NCI-H2107 treated with DMSO at 0.1 percent for 48 hours (cell line): Measurements from ENCODE around the gene KRTAP4-5.
"Not testable (repeated sequence)": the region's sequence is repeated elsewhere in the genome, so short reads cannot be mapped to it uniquely, and the experiment has no call there.

Experiments
- DNase-seq: peaks from one replicate; lab custom pipeline; 2025; ENCODE audit not compliant: unreplicated experiment; lab: John Stamatoyannopoulos, UW

The KRTAP4-5 gene

DNA sequence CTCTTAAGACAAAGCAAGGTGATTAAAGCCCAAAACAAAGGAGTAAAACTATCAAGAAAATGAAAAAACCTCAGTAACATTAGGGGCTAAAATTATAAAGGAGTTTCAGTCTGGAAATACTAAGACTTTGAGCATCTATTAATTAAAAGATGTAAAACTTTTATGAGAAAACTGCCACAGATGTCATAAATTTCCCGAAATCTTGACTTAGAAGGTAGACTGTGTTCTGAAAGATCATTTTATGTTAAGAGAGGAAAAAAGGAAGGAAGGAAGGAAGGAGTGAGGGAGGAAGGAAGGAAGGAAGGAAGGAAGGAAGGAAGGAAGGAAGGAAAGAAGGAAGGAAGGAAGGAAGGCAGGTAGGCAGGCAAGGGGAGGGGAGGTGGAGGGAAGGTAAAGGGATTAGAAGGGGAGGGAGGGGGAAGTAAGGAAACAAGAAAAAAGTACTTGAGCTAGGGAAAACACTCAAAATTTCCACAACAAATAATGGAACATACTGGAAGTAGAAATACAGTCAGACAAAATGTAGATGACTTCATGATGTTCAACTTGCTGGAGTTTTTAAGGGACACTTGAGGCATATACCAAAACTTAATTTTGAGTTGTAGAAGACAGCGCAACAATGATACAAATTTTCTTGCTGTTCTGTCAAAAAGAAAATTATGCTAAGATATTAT is 2.0 kb downstream of the KRTAP4-5 start:
- DNase-seq = no peak

DNA sequence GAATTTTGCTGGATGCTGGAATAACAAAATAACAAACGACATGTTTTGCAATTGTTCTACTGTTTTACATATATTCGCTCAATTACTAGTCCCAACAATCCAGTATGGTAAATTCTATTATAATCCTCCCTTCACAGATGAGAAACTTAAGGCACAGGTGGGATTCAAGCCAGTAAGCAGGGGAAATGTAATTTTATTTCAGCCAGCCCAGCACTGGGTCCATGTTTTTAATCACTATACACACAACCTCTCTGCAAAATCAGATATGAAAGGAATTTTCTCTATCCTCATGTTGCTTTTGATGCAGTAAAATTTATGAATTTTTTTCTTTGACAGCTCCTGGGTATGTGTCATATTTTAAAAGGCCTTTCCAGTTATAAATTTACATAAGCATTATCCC is 4.4 kb downstream of the KRTAP4-5 start:
- no peak for DNase-seq

DNA sequence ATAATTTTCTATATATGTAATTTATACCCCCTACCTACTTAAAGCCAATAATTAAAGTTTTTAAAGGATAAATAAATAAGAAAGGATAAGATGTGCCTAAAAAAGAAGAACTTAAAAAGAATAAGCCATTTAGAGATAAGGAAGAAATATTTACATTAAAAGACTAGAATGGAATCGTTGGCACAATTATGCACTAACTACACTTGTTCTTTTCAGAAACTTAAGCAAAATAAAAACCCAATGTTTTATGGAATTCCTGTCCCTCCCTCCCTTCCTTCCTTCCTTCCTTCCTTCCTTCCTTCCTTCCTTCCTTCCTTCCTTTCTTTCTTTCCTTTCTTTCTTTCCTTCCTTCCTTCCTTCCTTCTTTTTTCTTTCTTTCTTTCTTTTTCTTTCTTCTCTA is 4.8 kb downstream of the KRTAP4-5 start:
- no peak for DNase-seq

- DNase-seq = no peak
These were observed 8.3 kb downstream of the KRTAP4-5 start for GRCh38 chr17:41141361-41141760.

- DNase-seq = no peak
These were observed 9.1 kb downstream of the KRTAP4-5 start, which contains the start of gene KRTAP4-6 for GRCh38 chr17:41140360-41141131. Gene KRTAP4-6 (minus strand): TSS chr17:41140544. CDS start chr17:41140487, 57 bp downstream.

GRCh38 chr17:41139865-41140264 is 9.8 kb downstream of the KRTAP4-5 start:
- not testable (repeated sequence) for DNase-seq

DNA sequence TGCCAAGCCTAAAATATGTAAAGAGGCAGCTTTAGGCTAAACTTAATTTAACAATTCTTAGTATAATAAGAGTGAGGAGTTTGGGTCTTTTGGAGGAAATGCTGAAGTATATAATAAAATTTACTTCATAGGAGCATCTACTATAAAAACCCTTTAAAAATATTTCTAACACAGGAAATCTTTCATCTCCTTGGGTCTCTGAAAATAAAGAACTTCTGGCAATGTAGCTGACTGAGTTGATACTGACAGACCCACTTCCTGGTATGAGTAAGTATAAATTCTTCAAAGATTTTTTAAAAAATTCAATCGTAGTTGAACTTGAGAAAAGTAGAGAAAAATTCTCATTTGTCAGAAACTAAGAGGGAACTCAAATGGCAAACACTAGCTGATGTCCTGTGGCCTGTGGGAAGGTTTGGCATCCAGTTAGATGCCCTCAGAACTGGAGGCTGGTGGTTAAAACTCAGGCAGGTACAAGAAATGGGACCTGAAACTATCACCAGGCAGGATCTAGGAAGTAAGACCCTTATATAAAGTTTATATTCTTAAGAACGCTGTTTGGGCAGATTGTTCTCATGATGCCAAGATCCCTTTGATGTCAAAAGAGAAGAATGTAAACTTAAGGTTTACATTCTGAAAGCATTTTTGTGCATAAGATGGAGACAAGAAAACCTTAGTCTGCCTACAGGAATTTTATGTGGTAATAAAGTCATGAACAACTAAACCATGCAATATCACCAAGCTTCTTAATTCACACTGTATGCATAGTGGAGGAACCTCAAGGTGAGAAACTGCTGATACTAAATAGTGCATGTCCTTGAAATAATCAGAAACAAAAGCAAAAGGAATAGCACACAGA is 15.5 kb downstream of the KRTAP4-5 start:
- no peak for DNase-seq

DNA sequence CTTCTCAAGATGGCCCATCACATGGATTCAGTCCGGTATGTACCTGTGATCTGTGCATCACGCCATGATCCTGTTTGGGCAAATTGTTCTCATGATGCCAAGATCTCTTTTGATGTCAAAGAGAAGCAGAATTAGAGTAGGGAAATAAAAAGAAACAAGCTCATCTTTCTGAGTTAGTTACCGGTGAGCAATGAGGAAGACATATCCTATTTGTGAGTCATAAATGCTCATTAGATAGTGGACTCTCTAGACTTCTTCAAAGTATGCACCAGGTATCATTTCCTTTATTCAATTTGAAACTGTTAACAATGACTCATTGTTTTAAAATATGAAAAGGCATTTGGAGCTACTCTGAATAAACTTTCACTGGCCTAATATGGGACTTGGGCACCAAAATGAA is 17.6 kb downstream of the KRTAP4-5 start:
- no peak for DNase-seq

DNA sequence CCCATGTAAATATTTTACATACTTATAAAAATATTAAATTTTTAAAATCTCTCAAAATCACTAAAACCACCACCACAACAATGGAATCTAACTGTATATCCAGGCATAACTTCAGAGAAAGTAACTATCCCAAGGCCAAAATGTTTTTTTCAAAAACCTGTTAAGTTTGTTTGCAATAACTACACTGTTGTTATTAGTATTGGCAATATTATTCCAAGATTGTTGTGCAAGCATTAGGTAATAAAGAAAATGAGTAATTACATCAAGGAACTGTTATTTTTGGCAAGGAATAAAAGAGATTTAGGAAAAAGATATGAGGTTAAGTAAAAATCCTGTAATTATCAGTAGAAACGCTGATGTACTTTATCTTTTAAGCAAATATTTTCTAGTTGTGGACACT is 22.3 kb downstream of the KRTAP4-5 start:
- DNase-seq = no peak

DNA sequence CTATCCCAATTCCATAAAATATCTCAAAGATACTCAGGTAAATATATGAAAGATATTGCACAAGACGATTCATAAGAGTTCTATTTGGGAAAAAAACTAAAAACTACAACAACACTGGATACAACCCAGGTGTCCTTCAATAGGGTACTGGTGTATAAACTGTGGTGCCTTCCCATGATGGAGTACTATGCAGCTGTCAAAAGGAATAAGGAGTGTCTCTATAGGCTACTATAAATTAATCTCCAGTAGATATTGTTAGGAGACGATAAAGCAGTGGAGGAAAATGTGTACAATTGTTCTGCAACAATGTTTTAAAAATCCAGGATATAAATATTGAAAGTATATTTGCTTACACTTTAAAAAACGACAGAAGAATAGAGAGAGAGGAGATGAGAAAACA is 23.2 kb downstream of the KRTAP4-5 start:
- no peak for DNase-seq

DNA sequence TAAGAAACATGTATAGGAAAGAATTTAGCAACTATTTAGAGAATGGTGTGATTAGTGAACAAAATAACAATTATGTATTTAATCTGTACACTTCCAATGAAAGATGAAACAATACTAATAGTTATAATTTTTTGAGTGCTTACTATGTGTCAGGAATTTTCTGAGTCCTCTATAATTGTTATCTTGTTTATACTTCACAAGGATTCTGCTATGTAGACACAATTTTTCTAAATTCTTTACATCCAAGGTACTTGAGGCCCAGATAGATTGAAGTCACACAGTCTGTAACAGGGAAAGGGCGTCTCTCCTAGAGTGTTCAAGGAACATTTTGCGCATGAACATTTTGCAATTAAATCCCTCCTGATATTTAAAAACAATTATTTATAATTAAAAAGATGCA is 24.6 kb downstream of the KRTAP4-5 start:
- no peak for DNase-seq

GRCh38 chr17:41123991-41124371 is 25.6 kb downstream of the KRTAP4-5 start, which contains the start of gene KRTAP4-12:
Gene KRTAP4-12 (minus strand): TSS chr17:41124182. CDS start chr17:41124122, 60 bp downstream.
- DNase-seq = not testable (repeated sequence)

DNA sequence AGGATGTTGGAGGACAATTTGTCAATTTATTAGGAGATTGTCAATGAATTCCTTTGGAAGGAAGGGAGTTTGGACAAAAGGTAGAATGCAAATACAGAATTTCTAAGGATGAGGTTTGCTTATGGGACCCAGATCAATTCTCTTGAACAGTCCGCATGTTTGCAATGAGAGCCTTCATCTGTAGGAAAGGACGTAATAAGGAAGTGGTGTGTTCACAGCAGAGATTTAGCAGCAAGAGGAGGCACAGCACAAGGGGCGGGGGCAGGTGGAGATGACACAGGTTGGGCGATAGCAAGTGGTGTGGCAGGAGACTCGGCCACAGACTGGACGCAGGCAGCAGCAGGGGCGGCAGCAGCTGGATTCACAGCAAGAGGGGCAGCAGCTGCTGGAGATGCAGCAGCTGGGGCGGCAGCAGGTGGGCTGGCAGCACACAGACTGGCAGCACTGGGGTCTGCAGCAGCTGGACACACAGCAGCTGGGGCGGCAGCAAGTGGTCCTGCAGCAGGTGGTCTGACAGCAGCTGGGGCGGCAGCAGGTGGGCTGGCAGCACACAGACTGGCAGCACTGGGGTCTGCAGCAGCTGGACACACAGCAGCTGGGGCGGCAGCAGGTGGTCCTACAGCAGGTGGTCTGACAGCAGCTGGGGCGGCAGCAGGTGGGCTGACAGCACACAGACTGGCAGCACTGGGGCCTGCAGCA is 26.2 kb downstream of the KRTAP4-5 start:
- DNase-seq = not testable (repeated sequence)

DNA sequence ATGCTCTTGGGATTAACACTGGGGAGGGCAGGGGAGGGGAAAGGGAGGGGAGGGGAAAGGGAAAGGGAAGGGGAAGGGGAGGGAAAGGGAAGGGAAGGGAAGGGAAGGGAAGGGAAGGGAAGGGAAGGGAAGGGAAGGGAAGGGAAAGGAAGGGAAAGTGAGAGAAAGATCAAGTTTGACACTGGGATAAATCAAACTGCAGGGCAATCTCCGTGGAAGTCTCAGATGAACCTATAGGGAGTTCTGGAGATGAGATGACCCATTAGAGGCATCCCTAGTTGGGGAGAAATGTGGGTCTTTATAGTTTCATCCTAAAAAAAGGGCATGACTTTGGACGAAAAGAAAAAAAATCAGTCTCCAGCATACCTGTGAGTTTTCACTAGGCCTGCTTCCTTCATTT is 27.9 kb downstream of the KRTAP4-5 start:
- no peak for DNase-seq

DNA sequence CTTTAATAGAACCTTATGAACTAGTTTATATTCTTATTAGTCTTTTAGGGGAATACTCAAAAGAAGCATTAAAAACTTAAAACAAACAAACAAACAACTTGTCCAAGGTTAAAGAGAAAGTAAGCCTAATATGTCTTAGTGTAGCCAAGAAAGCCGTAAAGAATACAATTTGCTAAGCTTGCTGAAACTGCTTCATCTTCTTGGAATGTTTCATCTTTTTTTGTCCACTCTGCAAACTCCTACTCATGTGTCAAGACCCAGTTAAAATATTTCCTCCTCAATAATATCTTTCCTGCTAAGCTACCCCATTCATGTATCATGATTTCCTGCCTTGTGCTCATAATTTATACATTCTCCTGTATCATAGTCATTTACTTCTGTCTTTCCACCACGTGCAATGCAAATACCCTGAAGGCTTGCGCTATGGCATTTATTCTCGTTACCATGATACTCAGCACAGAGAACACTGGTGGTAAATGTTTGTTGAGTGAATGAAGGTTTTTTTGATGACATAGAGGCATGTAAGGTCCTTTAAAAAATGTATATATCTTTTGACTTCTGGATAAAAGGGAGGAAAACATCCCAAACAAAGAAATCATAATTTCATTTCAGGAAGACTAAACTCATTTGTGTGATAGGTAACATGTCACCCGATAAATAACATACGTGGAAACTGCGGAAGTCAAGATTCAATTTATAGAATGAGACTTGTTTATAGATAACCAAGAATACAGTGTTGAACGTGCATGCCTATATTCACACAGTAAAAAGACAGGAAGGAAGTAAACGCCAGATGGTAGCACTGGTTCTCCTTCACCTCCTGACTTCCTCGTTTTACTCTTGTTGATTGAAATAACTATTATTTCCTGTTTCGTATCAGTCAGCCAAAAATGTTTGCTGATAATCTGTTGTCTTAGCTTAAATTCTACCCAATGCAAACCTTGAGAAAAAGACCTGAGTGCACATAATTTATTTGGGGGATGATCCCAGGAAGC is 29.6 kb downstream of the KRTAP4-5 start:
- DNase-seq = not testable (repeated sequence)

DNA sequence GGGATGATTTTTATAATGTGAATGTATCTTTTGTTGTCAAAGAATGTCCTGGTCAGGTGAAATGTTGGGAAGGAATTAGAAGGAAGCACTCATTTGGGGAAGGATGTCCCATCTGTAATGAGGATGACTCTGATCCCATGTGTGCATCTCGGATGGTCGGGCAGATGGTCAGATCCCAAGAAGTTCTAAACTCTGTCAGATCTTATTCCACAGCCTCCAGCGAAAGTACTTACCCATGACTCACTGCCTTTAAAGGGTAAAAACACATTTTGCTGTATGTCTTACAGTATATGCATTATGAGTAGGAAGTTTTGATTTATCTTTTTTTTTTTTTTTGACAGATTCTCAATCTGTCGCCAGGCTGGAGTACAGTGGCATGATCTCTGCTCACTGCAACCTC is 30.9 kb downstream of the KRTAP4-5 start:
- DNase-seq = no peak

DNA sequence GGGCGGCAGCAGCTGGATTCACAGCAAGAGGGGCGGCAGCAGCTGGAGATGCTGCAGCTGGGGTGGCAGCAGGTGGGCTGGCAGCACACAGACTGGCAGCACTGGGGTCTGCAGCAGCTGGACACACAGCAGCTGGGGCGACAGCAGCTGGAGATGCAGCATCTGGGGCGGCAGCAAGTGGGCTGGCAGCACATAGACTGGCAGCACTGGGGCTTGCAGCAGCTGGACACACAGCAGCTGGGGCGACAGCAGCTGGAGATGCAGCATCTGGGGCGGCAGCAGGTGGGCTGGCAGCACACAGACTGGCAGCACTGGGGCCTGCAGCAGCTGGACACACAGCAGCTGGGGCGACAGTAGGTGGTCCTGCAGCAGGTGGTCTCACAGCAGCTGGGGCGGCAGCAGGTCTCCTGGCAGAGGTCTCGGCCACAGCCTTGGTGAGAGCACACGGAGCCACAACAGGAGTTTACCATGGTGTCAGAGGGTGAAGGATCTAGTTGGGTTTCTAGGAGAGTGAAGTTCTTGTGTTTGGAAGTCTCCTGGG is 31.7 kb downstream of the KRTAP4-5 start, which contains the start of gene KRTAP4-11:
Gene KRTAP4-11 (minus strand): TSS at position 528 of the 541 bp plus-strand sequence. CDS start 58 bp downstream, at position 470.
- not testable (repeated sequence) for DNase-seq

- DNase-seq = no peak
These were observed 33.3 kb downstream of the KRTAP4-5 start for GRCh38 chr17:41116297-41116696.
